ENCODE results near the gene KIAA0319L.

Gene KIAA0319L

GRCh38 chr1:35531368-35531767 is 25.8 kb downstream of the KIAA0319L start:
- Histone ChIP-seq H3K36me3 (ENCODE audit: insufficient read depth, low read length) (peaks cover 19% of the 10 kb centered on the region), H3K27ac (no peak overlapping the region), H3K4me3 (no peak overlapping the region), H3K9ac (ENCODE audit: insufficient read length) (no peak overlapping the region), H3K9me3 (ENCODE audit: low read depth, low read length) (peaks cover 6% of the 10 kb centered on the region; the same call in 1 of the 2 replicates)
- no peak for DNase-seq (ENCODE audit: low read depth, low spot score)
- TF ChIP-seq POLR2AphosphoS5 (IDR thresholded peaks at IDR 0.05; ENCODE audit: borderline replicate concordance, low read depth, low read length) (no peak), FOXP2 (optimal IDR thresholded peaks at IDR 0.05; ENCODE audit: control extremely low read depth, extremely low read length, insufficient read depth) (no peak), EZH2 (IDR thresholded peaks at IDR 0.05) (no peak)

- DNase-seq (ENCODE audit: low read depth, low spot score): no peak
- H3K4me3 ChIP-seq: no peak overlapping the region
- TF ChIP-seq POLR2AphosphoS5 (IDR thresholded peaks at IDR 0.05; ENCODE audit: borderline replicate concordance, low read depth, low read length): no peak
- no peak for TF ChIP-seq FOXP2 (optimal IDR thresholded peaks at IDR 0.05; ENCODE audit: control extremely low read depth, extremely low read length, insufficient read depth)
- TF ChIP-seq EZH2 (IDR thresholded peaks at IDR 0.05): no peak
Measured at GRCh38 chr1:35530946-35531345, 26.3 kb downstream of the KIAA0319L start.

GRCh38 chr1:35530168-35530567 is 27.0 kb downstream of the KIAA0319L start:
- H3K4me3 ChIP-seq: no peak overlapping the region
- H3K27ac ChIP-seq: no peak overlapping the region
- H3K9ac ChIP-seq (ENCODE audit: insufficient read length): no peak overlapping the region
- DNase-seq (ENCODE audit: low read depth, low spot score): no peak
- peaks cover 19% of the 10 kb centered on the region for H3K36me3 ChIP-seq (ENCODE audit: insufficient read depth, low read length)
- peaks cover 6% of the 10 kb centered on the region; the same call in 1 of the 2 replicates for H3K9me3 ChIP-seq (ENCODE audit: low read depth, low read length)
- TF ChIP-seq FOXP2 (optimal IDR thresholded peaks at IDR 0.05; ENCODE audit: control extremely low read depth, extremely low read length, insufficient read depth) (no peak), EZH2 (IDR thresholded peaks at IDR 0.05) (no peak), POLR2AphosphoS5 (IDR thresholded peaks at IDR 0.05; ENCODE audit: borderline replicate concordance, low read depth, low read length) (no peak)

More at GRCh38 chr1:35530946-35531345, 26.3 kb downstream of the KIAA0319L start:
- Histone ChIP-seq H3K27ac (no peak overlapping the region), H3K9me3 (ENCODE audit: low read depth, low read length) (peaks cover 6% of the 10 kb centered on the region; the same call in 1 of the 2 replicates), H3K9ac (ENCODE audit: insufficient read length) (no peak overlapping the region), H3K36me3 (ENCODE audit: insufficient read depth, low read length) (peaks cover 19% of the 10 kb centered on the region)

- H3K4me3 ChIP-seq: no peak overlapping the region
- H3K9me3 ChIP-seq (ENCODE audit: low read depth, low read length): peaks cover 3% of the 10 kb centered on the region; the same call in 1 of the 2 replicates
- no peak overlapping the region for H3K27ac ChIP-seq
- DNase-seq (ENCODE audit: low read depth, low spot score): no peak
- no peak overlapping the region for H3K9ac ChIP-seq (ENCODE audit: insufficient read length)
- H3K36me3 ChIP-seq (ENCODE audit: insufficient read depth, low read length): no peaks in the 10 kb centered on the region
- TF ChIP-seq FOXP2 (optimal IDR thresholded peaks at IDR 0.05; ENCODE audit: control extremely low read depth, extremely low read length, insufficient read depth): no peak
- TF ChIP-seq EZH2 (IDR thresholded peaks at IDR 0.05): no peak
- TF ChIP-seq POLR2AphosphoS5 (IDR thresholded peaks at IDR 0.05; ENCODE audit: borderline replicate concordance, low read depth, low read length): no peak
Measured at GRCh38 chr1:35524106-35524505, 33.1 kb downstream of the KIAA0319L start.

- Histone ChIP-seq H3K36me3 (ENCODE audit: insufficient read depth, low read length) (no peaks in the 10 kb centered on the region), H3K9ac (ENCODE audit: insufficient read length) (no peak overlapping the region), H3K9me3 (ENCODE audit: low read depth, low read length) (no peaks in the 10 kb centered on the region; the same call in 1 of the 2 replicates), H3K27ac (0 out of 2 replicates have a peak overlapping the region, but pooled peaks have one; percentile 11), H3K4me3 (no peak overlapping the region)
- no peak for DNase-seq (ENCODE audit: low read depth, low spot score)
- TF ChIP-seq POLR2AphosphoS5 (IDR thresholded peaks at IDR 0.05; ENCODE audit: borderline replicate concordance, low read depth, low read length) (no peak), EZH2 (IDR thresholded peaks at IDR 0.05) (no peak), FOXP2 (optimal IDR thresholded peaks at IDR 0.05; ENCODE audit: control extremely low read depth, extremely low read length, insufficient read depth) (no peak)
Measured at GRCh38 chr1:35519432-35519831, 37.8 kb downstream of the KIAA0319L start.

- H3K27ac ChIP-seq: no peak overlapping the region
- H3K9me3 ChIP-seq (ENCODE audit: low read depth, low read length): no peaks in the 10 kb centered on the region
- TF ChIP-seq EZH2 (IDR thresholded peaks at IDR 0.05) (no peak), FOXP2 (optimal IDR thresholded peaks at IDR 0.05; ENCODE audit: control extremely low read depth, extremely low read length, insufficient read depth) (no peak), POLR2AphosphoS5 (IDR thresholded peaks at IDR 0.05; ENCODE audit: borderline replicate concordance, low read depth, low read length) (no peak)
- H3K4me3 ChIP-seq: no peak overlapping the region
- no peak overlapping the region for H3K9ac ChIP-seq (ENCODE audit: insufficient read length)
- H3K36me3 ChIP-seq (ENCODE audit: insufficient read depth, low read length): no peaks in the 10 kb centered on the region
- no peak for DNase-seq (ENCODE audit: low read depth, low spot score)
Measured at GRCh38 chr1:35518183-35518582, 39.0 kb downstream of the KIAA0319L start.

- no peak for DNase-seq (ENCODE audit: low read depth, low spot score)
- Histone ChIP-seq H3K9me3 (ENCODE audit: low read depth, low read length) (no peaks in the 10 kb centered on the region), H3K36me3 (ENCODE audit: insufficient read depth, low read length) (no peaks in the 10 kb centered on the region), H3K27ac (no peak overlapping the region), H3K4me3 (no peak overlapping the region), H3K9ac (ENCODE audit: insufficient read length) (no peak overlapping the region)
- TF ChIP-seq FOXP2 (optimal IDR thresholded peaks at IDR 0.05; ENCODE audit: control extremely low read depth, extremely low read length, insufficient read depth): no peak
- no peak for TF ChIP-seq POLR2AphosphoS5 (IDR thresholded peaks at IDR 0.05; ENCODE audit: borderline replicate concordance, low read depth, low read length)
- no peak for TF ChIP-seq EZH2 (IDR thresholded peaks at IDR 0.05)
Measured at GRCh38 chr1:35511305-35511704, 45.9 kb downstream of the KIAA0319L start.

GRCh38 chr1:35509558-35509957 is 47.6 kb downstream of the KIAA0319L start:
- TF ChIP-seq FOXP2 (optimal IDR thresholded peaks at IDR 0.05; ENCODE audit: control extremely low read depth, extremely low read length, insufficient read depth) (no peak), POLR2AphosphoS5 (IDR thresholded peaks at IDR 0.05; ENCODE audit: borderline replicate concordance, low read depth, low read length) (no peak), EZH2 (IDR thresholded peaks at IDR 0.05) (no peak)
- DNase-seq (ENCODE audit: low read depth, low spot score): no peak
- Histone ChIP-seq H3K9me3 (ENCODE audit: low read depth, low read length) (no peaks in the 10 kb centered on the region), H3K4me3 (no peak overlapping the region), H3K9ac (ENCODE audit: insufficient read length) (no peak overlapping the region), H3K36me3 (ENCODE audit: insufficient read depth, low read length) (no peaks in the 10 kb centered on the region), H3K27ac (no peak overlapping the region)

GRCh38 chr1:35507947-35508346 is 49.3 kb downstream of the KIAA0319L start:
- no peak overlapping the region for H3K4me3 ChIP-seq
- H3K27ac ChIP-seq: no peak overlapping the region

More at GRCh38 chr1:35507947-35508346, 49.3 kb downstream of the KIAA0319L start:
- H3K9ac ChIP-seq (ENCODE audit: insufficient read length): no peak overlapping the region
- DNase-seq (ENCODE audit: low read depth, low spot score): no peak
- TF ChIP-seq FOXP2 (optimal IDR thresholded peaks at IDR 0.05; ENCODE audit: control extremely low read depth, extremely low read length, insufficient read depth) (no peak), POLR2AphosphoS5 (IDR thresholded peaks at IDR 0.05; ENCODE audit: borderline replicate concordance, low read depth, low read length) (no peak), EZH2 (IDR thresholded peaks at IDR 0.05) (no peak)
- no peaks in the 10 kb centered on the region for H3K36me3 ChIP-seq (ENCODE audit: insufficient read depth, low read length)
- no peaks in the 10 kb centered on the region for H3K9me3 ChIP-seq (ENCODE audit: low read depth, low read length)
